ENCODE measurements around the gene TANK. TPM values are rescaled to one million over a fixed set of nuclear protein-coding genes. Genes with fewer than 3 reads are reported as not detected.
A peak's percentile ranks its signal among the peaks of the same experiment; 100 is the strongest.
"Not testable (repeated sequence)": the region's sequence is repeated elsewhere in the genome, so short reads cannot be mapped to it uniquely, and the experiment has no call there.

The TANK gene
- total RNA-seq, 1 experiment from 2014 or later, result 46.8 TPM

- in situ Hi-C loops (cut with HindIII; ENCODE audit: low pct_unique_long_range_greater_than_20kb, low sequenced_read_pairs), result no loop called here
- no peak for DNase-seq (ENCODE audit: low read depth)
These were observed 29.1 kb upstream of the TANK start for GRCh38 chr2:161131074-161131680.

- no peak for DNase-seq (ENCODE audit: low read depth)
- in situ Hi-C loops (cut with HindIII; ENCODE audit: low pct_unique_long_range_greater_than_20kb, low sequenced_read_pairs), result no loop called here
These were observed 28.4 kb upstream of the TANK start for GRCh38 chr2:161131804-161132203.

GRCh38 chr2:161132384-161132783, 27.8 kb upstream of the TANK start:
- DNase-seq (ENCODE audit: low read depth); in situ Hi-C loops (cut with HindIII; ENCODE audit: low pct_unique_long_range_greater_than_20kb, low sequenced_read_pairs): not testable (repeated sequence)

GRCh38 chr2:161133366-161133765, 26.9 kb upstream of the TANK start:
- in situ Hi-C loops (cut with HindIII; ENCODE audit: low pct_unique_long_range_greater_than_20kb, low sequenced_read_pairs), result no loop called here
- DNase-seq (ENCODE audit: low read depth), result no peak

- peak; percentile 26 for DNase-seq (ENCODE audit: low read depth)
- in situ Hi-C loops (cut with HindIII; ENCODE audit: low pct_unique_long_range_greater_than_20kb, low sequenced_read_pairs), result no loop called here
These were observed 25.4 kb upstream of the TANK start for GRCh38 chr2:161134547-161135518.

GRCh38 chr2:161135951-161136593, 24.2 kb upstream of the TANK start:
- in situ Hi-C loops (cut with HindIII; ENCODE audit: low pct_unique_long_range_greater_than_20kb, low sequenced_read_pairs), result no loop called here
- peak; percentile 9 for DNase-seq (ENCODE audit: low read depth)

GRCh38 chr2:161136696-161137324, 23.4 kb upstream of the TANK start:
- in situ Hi-C loops (cut with HindIII; ENCODE audit: low pct_unique_long_range_greater_than_20kb, low sequenced_read_pairs), result no loop called here
- DNase-seq (ENCODE audit: low read depth), result peak; percentile 73

- in situ Hi-C loops (cut with HindIII; ENCODE audit: low pct_unique_long_range_greater_than_20kb, low sequenced_read_pairs), result no loop called here
These were observed 21.8 kb upstream of the TANK start for GRCh38 chr2:161138429-161138828.

GRCh38 chr2:161139098-161139987, 20.9 kb upstream of the TANK start:
- in situ Hi-C loops (cut with HindIII; ENCODE audit: low pct_unique_long_range_greater_than_20kb, low sequenced_read_pairs), result no loop called here
- peak; percentile 46 for DNase-seq (ENCODE audit: low read depth)

More at GRCh38 chr2:161138429-161138828, 21.8 kb upstream of the TANK start:
- peak; percentile 27 for DNase-seq (ENCODE audit: low read depth)

GRCh38 chr2:161141033-161141432, 19.2 kb upstream of the TANK start:
- no peak for DNase-seq (ENCODE audit: low read depth)
- in situ Hi-C loops (cut with HindIII; ENCODE audit: low pct_unique_long_range_greater_than_20kb, low sequenced_read_pairs), result no loop called here

GRCh38 chr2:161146209-161146775, 13.9 kb upstream of the TANK start:
- DNase-seq (ENCODE audit: low read depth), result no peak
- in situ Hi-C loops (cut with HindIII; ENCODE audit: low pct_unique_long_range_greater_than_20kb, low sequenced_read_pairs), result no loop called here

GRCh38 chr2:161146996-161147395, 13.2 kb upstream of the TANK start:
- no peak for DNase-seq (ENCODE audit: low read depth)
- in situ Hi-C loops (cut with HindIII; ENCODE audit: low pct_unique_long_range_greater_than_20kb, low sequenced_read_pairs), result no loop called here

- in situ Hi-C loops (cut with HindIII; ENCODE audit: low pct_unique_long_range_greater_than_20kb, low sequenced_read_pairs), result no loop called here
- no peak for DNase-seq (ENCODE audit: low read depth)
These were observed 12.4 kb upstream of the TANK start for GRCh38 chr2:161147856-161148255.

GRCh38 chr2:161150704-161151103, 9.5 kb upstream of the TANK start:
- in situ Hi-C loops (cut with HindIII; ENCODE audit: low pct_unique_long_range_greater_than_20kb, low sequenced_read_pairs), result no loop called here
- no peak for DNase-seq (ENCODE audit: low read depth)

- in situ Hi-C loops (cut with HindIII; ENCODE audit: low pct_unique_long_range_greater_than_20kb, low sequenced_read_pairs), result no loop called here
- no peak for DNase-seq (ENCODE audit: low read depth)
These were observed 7.9 kb upstream of the TANK start for GRCh38 chr2:161152302-161152701.

GRCh38 chr2:161158882-161159281, 1.3 kb upstream of the TANK start:
- DNase-seq (ENCODE audit: low read depth), result no peak
- in situ Hi-C loops (cut with HindIII; ENCODE audit: low pct_unique_long_range_greater_than_20kb, low sequenced_read_pairs), result no loop called here

- in situ Hi-C loops (cut with HindIII; ENCODE audit: low pct_unique_long_range_greater_than_20kb, low sequenced_read_pairs), result no loop called here
- DNase-seq (ENCODE audit: low read depth), result peak; percentile 6
These were observed 587 bp upstream of the TANK start for GRCh38 chr2:161159456-161160225.

Measured in Caki2 (cell line).